Measurements from ENCODE around the gene RAB9A.

The RAB9A gene

DNA sequence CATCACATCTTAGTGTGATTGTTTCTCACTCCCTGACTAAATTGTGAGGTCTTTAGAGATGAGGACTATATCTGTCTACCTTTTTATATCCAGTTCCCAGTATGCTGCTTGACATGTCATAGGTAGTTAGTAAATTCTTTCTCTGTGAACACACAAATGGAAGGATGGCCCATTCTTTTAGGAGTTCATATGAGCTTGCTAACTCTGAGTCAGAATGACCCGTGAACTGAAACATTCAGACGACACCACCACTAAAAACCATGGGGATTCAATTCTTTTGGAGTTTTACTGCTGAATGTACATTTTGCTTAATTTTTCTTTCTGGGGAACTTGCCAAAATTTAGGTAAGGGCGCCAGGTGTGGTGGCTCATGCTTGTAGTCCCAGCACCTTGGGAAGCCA, 59.6 kb downstream of the RAB9A start:
- no peak for DNase-seq (ENCODE audit: low read depth)

DNA sequence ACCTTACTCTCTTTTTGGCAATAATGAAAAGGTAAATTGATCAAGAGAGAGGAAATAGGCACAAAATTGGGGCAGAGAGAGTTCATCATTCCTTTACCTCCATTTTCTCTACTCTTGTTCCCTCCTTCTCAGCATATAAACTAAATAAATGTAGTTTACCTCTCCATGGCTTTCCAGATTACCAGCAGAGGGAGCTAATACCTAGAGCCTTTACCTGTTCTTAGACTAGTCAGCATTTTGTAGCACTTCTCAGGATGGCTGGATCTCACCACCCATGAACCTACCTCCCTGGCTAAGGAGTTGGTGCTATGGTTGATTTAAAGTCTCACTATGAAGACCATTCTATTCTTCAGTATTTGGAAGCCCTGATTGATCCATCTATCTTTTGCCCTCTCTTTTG, 61.3 kb downstream of the RAB9A start:
- no peak for DNase-seq (ENCODE audit: low read depth)

DNA sequence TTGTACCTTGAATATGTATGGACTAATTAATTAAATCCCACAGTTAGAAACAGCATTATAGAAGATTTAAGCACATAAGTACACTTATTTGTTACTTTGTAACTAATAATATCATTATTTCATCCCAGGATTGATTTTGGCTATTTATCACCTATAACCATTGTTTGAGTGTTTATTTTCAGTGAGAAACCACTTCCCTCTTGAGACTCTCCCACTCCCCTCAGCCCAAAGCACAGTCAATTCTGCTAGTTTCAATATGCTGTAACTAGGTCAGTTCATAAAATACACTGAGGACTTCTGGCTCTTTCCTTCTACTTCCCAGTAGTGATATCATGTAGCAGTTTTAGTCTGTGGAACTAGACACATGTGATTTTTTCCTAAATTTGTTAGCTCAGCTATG, 61.9 kb downstream of the RAB9A start:
- DNase-seq (ENCODE audit: low read depth), result no peak

DNA sequence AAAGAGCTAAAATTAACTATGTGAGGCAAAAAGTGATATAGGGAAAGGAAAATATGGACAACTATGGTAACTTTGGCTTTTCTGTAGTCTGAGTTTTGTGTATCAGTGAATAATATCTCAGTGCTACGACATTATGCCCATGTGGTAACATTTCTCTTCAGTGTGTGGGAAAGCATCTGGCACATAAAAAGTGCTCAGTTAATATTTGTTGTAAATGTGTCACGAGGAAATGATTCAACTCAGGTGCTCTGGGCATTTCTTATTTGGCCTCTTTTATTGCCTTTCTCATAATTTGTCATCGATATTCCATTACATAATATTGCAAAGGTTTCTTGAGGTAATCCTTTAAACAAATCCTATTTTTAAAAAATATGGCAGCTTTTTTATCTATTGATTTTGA, 63.2 kb downstream of the RAB9A start:
- no peak for DNase-seq (ENCODE audit: low read depth)

DNA sequence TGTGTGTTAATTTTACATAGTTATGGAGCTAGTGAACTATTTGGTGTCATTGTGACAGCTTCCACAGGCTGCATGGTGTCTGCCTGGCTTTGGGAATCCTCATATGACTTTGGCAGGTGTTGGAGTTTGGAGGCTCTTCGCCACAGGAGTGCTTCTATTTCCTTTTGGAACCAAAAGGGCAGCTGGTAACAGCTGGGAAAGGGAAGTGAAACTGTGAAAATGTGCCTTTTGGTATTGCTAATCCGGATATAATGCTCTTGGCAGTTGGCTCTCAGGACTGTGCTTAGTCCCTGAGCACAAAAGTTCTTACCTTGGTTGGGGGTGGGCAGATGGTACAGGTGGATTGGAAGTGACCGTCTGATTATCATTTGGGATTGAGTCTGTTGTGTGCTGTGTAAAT, 63.7 kb downstream of the RAB9A start:
- no peak for DNase-seq (ENCODE audit: low read depth)

DNA sequence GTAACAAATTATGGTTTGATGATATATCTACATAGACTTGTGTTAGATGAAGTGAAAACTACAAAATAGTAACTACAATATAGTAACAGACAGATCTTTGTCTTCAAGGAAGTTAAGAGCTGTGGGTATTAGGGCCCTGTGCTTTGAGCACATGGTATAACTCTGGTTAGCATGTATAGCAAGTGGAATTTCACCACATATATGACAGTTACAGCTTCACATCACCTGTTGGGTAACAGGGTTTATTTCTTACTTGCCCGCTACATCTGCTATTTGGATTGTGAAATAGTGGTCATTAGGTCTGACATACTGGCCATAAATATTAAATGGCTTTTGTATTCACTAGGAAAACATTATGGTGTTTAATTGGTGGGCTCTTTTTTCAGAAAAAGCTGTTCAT, 65.8 kb downstream of the RAB9A start:
- no peak for DNase-seq (ENCODE audit: low read depth)

DNA sequence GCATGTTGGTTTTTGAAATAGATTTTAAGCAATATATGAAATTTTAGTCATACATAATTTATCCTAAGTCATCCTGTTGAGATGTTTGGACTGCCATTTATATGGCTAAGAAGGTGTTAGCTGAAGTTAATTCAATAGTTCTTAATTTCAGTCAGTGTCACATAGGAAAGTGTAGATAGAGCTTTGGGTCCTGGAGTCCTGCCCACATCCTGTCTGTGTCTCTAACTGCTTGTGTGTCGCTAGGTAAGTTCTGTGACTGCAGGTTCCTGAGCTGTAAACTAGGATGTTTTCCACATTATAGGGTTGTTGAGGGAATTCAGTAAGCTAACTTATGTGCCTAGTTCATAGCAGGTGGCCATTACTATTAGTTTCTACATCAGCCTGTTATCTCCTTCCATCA, 66.3 kb downstream of the RAB9A start:
- DNase-seq (ENCODE audit: low read depth), result no peak

DNA sequence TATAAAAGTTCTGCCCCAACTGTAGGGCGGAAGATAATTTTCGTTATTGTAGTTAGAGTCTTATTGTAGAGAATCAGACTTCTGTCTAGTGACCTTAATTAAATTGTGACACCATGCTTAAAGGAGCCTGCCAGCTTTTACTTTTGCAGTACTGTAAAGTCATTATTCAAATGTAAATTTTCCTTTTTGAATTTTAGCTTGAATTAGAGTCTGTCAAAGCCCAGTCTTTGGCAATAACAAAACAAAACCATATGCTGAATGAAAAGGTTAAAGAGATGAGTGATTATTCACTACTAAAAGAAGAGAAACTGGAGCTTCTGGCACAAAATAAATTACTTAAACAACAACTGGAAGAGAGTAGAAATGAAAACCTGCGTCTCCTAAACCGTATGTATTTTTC, 67.5 kb downstream of the RAB9A start:
- DNase-seq (ENCODE audit: low read depth), result no peak

DNA sequence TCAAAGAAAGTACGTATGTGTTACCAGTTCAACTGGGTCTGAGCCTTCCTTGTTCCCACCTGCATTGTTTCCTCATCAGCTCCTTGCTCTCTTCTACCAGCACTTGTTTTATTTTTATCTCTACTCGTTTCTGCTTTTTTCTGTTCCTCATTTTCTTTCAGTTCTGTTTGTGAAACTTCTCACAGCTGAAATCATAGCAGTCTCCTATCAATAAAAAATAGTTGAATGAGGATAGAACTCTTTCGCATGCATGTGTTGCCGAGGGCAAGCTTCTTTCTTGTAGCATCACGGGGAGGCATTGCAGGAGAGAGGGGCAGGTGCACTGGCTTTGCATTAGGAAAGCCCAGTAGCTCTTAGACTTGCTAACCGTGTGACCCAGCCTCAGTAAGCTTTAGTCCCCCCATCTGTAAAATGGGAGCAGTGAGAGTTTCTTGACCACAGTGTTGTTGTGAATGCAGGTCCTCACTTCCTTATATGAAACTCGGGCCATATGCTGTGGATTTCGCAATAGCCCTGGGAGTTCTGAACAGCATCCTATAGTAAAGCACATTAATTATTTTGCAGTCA, 70.3 kb downstream of the RAB9A start:
- DNase-seq (ENCODE audit: low read depth), result no peak
